ENCODE data around the gene SLF2.

DNA sequence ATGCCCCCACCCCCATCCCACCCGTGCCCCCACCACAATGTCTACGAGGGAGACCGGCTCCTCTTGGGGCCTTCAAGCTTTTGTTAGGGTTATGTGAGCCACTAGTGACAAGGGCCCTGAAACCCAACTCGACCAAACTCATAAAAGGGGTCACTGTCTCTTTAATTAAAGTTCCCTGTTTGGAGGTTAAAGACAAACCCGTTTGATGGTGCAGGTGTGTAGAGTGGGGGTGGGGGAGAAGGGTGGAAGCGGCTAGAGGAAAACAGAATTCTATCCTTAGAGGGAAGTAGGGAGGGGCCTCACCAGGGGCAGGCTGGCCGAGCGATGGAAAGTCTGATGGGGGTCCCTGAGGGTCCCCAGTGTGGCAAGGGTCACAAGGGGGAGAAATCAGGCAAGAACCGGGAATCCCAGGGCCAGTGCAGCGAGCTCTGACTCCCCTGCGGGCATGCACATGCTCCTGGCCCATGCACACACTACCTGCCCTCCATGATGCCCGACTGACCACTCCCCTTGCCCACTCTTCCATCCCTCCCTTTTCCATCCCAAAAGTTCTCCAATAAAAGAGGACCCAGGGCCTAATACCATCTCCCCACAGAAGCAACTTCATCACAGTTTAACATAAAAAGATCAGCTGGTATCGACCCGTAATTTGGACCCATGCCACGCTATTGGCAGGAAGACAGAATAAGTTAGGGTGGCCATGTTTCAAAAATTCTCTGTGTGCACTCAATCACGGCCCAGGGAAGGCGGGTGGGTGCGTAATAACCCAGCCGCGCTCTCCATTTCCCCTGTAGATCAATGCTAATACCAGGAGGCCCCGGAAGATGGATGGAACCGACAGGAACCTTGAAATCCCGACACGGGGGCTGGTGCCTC lies 35.9 kb upstream of the SLF2 start:
- TF ChIP-seq POLR2AphosphoS5 (IDR thresholded peaks at IDR 0.05; ENCODE audit: low read depth) (no peak), GABPA (IDR thresholded peaks at IDR 0.05; ENCODE audit: low read depth) (no peak), SPI1 (IDR thresholded peaks at IDR 0.05; ENCODE audit: borderline replicate concordance, low read depth) (no peak)
- TF ChIP-seq, protein P1, sequence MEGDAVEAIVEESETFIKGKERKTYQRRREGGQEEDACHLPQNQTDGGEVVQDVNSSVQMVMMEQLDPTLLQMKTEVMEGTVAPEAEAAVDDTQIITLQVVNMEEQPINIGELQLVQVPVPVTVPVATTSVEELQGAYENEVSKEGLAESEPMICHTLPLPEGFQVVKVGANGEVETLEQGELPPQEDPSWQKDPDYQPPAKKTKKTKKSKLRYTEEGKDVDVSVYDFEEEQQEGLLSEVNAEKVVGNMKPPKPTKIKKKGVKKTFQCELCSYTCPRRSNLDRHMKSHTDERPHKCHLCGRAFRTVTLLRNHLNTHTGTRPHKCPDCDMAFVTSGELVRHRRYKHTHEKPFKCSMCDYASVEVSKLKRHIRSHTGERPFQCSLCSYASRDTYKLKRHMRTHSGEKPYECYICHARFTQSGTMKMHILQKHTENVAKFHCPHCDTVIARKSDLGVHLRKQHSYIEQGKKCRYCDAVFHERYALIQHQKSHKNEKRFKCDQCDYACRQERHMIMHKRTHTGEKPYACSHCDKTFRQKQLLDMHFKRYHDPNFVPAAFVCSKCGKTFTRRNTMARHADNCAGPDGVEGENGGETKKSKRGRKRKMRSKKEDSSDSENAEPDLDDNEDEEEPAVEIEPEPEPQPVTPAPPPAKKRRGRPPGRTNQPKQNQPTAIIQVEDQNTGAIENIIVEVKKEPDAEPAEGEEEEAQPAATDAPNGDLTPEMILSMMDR (IDR thresholded peaks at IDR 0.05; ENCODE audit: insufficient read depth, low read length): no peak
- TF ChIP-seq, protein P2, sequence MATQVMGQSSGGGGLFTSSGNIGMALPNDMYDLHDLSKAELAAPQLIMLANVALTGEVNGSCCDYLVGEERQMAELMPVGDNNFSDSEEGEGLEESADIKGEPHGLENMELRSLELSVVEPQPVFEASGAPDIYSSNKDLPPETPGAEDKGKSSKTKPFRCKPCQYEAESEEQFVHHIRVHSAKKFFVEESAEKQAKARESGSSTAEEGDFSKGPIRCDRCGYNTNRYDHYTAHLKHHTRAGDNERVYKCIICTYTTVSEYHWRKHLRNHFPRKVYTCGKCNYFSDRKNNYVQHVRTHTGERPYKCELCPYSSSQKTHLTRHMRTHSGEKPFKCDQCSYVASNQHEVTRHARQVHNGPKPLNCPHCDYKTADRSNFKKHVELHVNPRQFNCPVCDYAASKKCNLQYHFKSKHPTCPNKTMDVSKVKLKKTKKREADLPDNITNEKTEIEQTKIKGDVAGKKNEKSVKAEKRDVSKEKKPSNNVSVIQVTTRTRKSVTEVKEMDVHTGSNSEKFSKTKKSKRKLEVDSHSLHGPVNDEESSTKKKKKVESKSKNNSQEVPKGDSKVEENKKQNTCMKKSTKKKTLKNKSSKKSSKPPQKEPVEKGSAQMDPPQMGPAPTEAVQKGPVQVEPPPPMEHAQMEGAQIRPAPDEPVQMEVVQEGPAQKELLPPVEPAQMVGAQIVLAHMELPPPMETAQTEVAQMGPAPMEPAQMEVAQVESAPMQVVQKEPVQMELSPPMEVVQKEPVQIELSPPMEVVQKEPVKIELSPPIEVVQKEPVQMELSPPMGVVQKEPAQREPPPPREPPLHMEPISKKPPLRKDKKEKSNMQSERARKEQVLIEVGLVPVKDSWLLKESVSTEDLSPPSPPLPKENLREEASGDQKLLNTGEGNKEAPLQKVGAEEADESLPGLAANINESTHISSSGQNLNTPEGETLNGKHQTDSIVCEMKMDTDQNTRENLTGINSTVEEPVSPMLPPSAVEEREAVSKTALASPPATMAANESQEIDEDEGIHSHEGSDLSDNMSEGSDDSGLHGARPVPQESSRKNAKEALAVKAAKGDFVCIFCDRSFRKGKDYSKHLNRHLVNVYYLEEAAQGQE (IDR thresholded peaks at IDR 0.05; ENCODE audit: insufficient replicate concordance, low read depth): no peak
